ENCODE measurements around the gene ERBB2. TPM values are rescaled to one million over a fixed set of nuclear protein-coding genes. Genes with fewer than 3 reads are reported as not detected.

Gene ERBB2
- total and polyA plus RNA-seq, 2 of the 13 experiments (the other 11 are each of a cell fraction or from before 2014, with no cell fraction given) = 57.7 to 64.1 TPM

GRCh38 chr17:39754161-39754957, 54.5 kb downstream of the ERBB2 start (continued):
- TF ChIP-seq LRRFIP1 (CRISPR knock-in tag; conservative IDR thresholded peaks at IDR 0.05) = no peak
- peak; percentile 92 for TF ChIP-seq ZNF18 (CRISPR knock-in tag; IDR thresholded peaks at IDR 0.05; ENCODE audit: insufficient replicate concordance)
- no peak; the same call in 1 of the 2 replicates for TF ChIP-seq NFATC3 (CRISPR knock-in tag; IDR thresholded peaks at IDR 0.05)
- TF ChIP-seq ZNF230 (CRISPR knock-in tag; IDR thresholded peaks at IDR 0.05) = peak; percentile 86
- no peak for TF ChIP-seq JARID2 (CRISPR knock-in tag; IDR thresholded peaks at IDR 0.05; ENCODE audit: insufficient replicate concordance)
- TF ChIP-seq ZNF30 (CRISPR knock-in tag; IDR thresholded peaks at IDR 0.05) = no peak
- peak; percentile 43 for TF ChIP-seq AKAP8 (CRISPR knock-in tag; IDR thresholded peaks at IDR 0.05)
- peak; percentile 71 for TF ChIP-seq MIXL1 (CRISPR knock-in tag; IDR thresholded peaks at IDR 0.05)
- no peak for TF ChIP-seq HHEX (CRISPR knock-in tag; IDR thresholded peaks at IDR 0.05)
- TF ChIP-seq SRSF1 (optimal IDR thresholded peaks at IDR 0.05; ENCODE audit: low read depth, low read length) = peak; percentile 83
- TF ChIP-seq WIZ (CRISPR knock-in tag; IDR thresholded peaks at IDR 0.05) = peak; percentile 63; the same call in 1 of the 2 replicates
- TF ChIP-seq SATB2 (CRISPR knock-in tag; IDR thresholded peaks at IDR 0.05) = peak; percentile 73; the same call in 1 of the 2 replicates
- no peak for TF ChIP-seq CENPBD1 (CRISPR knock-in tag; IDR thresholded peaks at IDR 0.05; ENCODE audit: borderline replicate concordance, low read depth)
- TF ChIP-seq ZBED4 (CRISPR knock-in tag; IDR thresholded peaks at IDR 0.05; ENCODE audit: borderline replicate concordance) = peak; percentile 91
- no peak for TF ChIP-seq MED8 (CRISPR knock-in tag; IDR thresholded peaks at IDR 0.05; ENCODE audit: insufficient replicate concordance)
- peak; percentile 66; the same call in 1 of the 2 replicates for TF ChIP-seq ZZZ3 (CRISPR knock-in tag; IDR thresholded peaks at IDR 0.05; ENCODE audit: borderline replicate concordance)
- peak; percentile 95 for TF ChIP-seq KDM2A (CRISPR knock-in tag; IDR thresholded peaks at IDR 0.05; ENCODE audit: borderline replicate concordance, low read depth)
- TF ChIP-seq PHF20 (CRISPR knock-in tag; IDR thresholded peaks at IDR 0.05) = peak; percentile 74
- TF ChIP-seq MAX (IDR thresholded peaks at IDR 0.05) = peak; percentile 96
- TF ChIP-seq DPF2 (CRISPR knock-in tag; IDR thresholded peaks at IDR 0.05; ENCODE audit: borderline replicate concordance, low read depth) = no peak
- TF ChIP-seq RORA (CRISPR knock-in tag; IDR thresholded peaks at IDR 0.05) = no peak
